ENCODE data around the gene GHRHR. TPM values are rescaled to one million over a fixed set of nuclear protein-coding genes. Genes with fewer than 3 reads are reported as not detected.

Gene GHRHR
- total and polyA plus RNA-seq, 10 of the 15 experiments (the other 5 are each of a cell fraction or from before 2014, with no cell fraction given), result not detected

GRCh38 chr7:31028417-31028992 is 64.8 kb downstream of the GHRHR start (continued):
- TF ChIP-seq CTCF (IDR thresholded peaks at IDR 0.05 in 2 of 3, conservative IDR thresholded peaks at IDR 0.05 in 1 of 3; ENCODE audit: control insufficient read depth in 2 of 3, extremely low read depth in 1 of 3, insufficient read depth in 1 of 3, low read depth in 3 of 3, low read length in 3 of 3) (no peak), NR2C1 (IDR thresholded peaks at IDR 0.05) (no peak), ZNF207 (IDR thresholded peaks at IDR 0.05; ENCODE audit: borderline replicate concordance) (no peak), BCLAF1 (IDR thresholded peaks at IDR 0.05) (no peak), POLR2A (IDR thresholded peaks at IDR 0.05; ENCODE audit: low read depth, low read length) (no peak)

Other genes with a start within 250 kb of the GHRHR start
- gene INMT, start 211.8 kb upstream of the GHRHR start, total RNA-seq (2014; rRNA removed), result not detected in 2 replicates
- gene INMT, start 211.8 kb upstream of the GHRHR start, total RNA-seq (2014; rRNA removed; fragmentation: Illumina TruSeq; extraction: Trizol), result not detected in 2 replicates
- 0.10 TPM in 1 of 2 replicates, not detected in the other for gene INMT, start 211.8 kb upstream of the GHRHR start, total RNA-seq (2021)
- gene INMT, start 211.8 kb upstream of the GHRHR start, polyA plus RNA-seq (2011; rRNA removed), result 0.03 TPM in 1 of 2 replicates, not detected in the other
- not detected in 2 replicates for gene INMT, start 211.8 kb upstream of the GHRHR start, polyA plus RNA-seq (2014; fragmentation: Illumina TruSeq; extraction: Trizol)
- not detected for gene INMT, start 211.8 kb upstream of the GHRHR start, polyA plus RNA-seq (2014; fragmentation: Nextera tagmentation; extraction: Ambion mirVana)
- gene INMT, start 211.8 kb upstream of the GHRHR start, polyA plus RNA-seq (2014; rRNA removed), result 0.20 TPM in 1 of 2 replicates, not detected in the other
- gene INMT, start 211.8 kb upstream of the GHRHR start, polyA plus RNA-seq (2016; fragmentation: Nextera tagmentation; extraction: Ambion mirVana), result not detected
- gene MINDY4, start 192.5 kb upstream of the GHRHR start, total RNA-seq (2014; rRNA removed), result 0.71 and 0.90 TPM in 2 replicates
- gene MINDY4, start 192.5 kb upstream of the GHRHR start, total RNA-seq (2014; rRNA removed; fragmentation: Illumina TruSeq; extraction: Trizol), result 0.55 and 0.67 TPM in 2 replicates
- 0.38 and 0.51 TPM in 2 replicates for gene MINDY4, start 192.5 kb upstream of the GHRHR start, total RNA-seq (2021)
- gene MINDY4, start 192.5 kb upstream of the GHRHR start, polyA plus RNA-seq (2011; rRNA removed), result 0.22 and 0.34 TPM in 2 replicates
- 0.52 and 0.72 TPM in 2 replicates for gene MINDY4, start 192.5 kb upstream of the GHRHR start, polyA plus RNA-seq (2014; fragmentation: Illumina TruSeq; extraction: Trizol)
- under 1 TPM; 0.10 to 0.15 TPM for gene MINDY4, start 192.5 kb upstream of the GHRHR start, polyA plus RNA-seq (2014; fragmentation: Nextera tagmentation; extraction: Ambion mirVana)
- gene MINDY4, start 192.5 kb upstream of the GHRHR start, polyA plus RNA-seq (2014; rRNA removed), result 0.42 and 0.48 TPM in 2 replicates
- gene MINDY4, start 192.5 kb upstream of the GHRHR start, polyA plus RNA-seq (2016; fragmentation: Nextera tagmentation; extraction: Ambion mirVana), result under 1 TPM; 0.31 to 0.48 TPM
- gene AQP1, start 52.1 kb upstream of the GHRHR start, total RNA-seq (2014; rRNA removed), result not detected in 2 replicates
- gene AQP1, start 52.1 kb upstream of the GHRHR start, total RNA-seq (2014; rRNA removed; fragmentation: Illumina TruSeq; extraction: Trizol), result not detected in 2 replicates
- gene AQP1, start 52.1 kb upstream of the GHRHR start, total RNA-seq (2021), result 0.64 and 0.72 TPM in 2 replicates
- 0.03 TPM in 1 of 2 replicates, not detected in the other for gene AQP1, start 52.1 kb upstream of the GHRHR start, polyA plus RNA-seq (2011; rRNA removed)
- not detected in 2 replicates for gene AQP1, start 52.1 kb upstream of the GHRHR start, polyA plus RNA-seq (2014; fragmentation: Illumina TruSeq; extraction: Trizol)
- not detected for gene AQP1, start 52.1 kb upstream of the GHRHR start, polyA plus RNA-seq (2014; fragmentation: Nextera tagmentation; extraction: Ambion mirVana)
- not detected in 2 replicates for gene AQP1, start 52.1 kb upstream of the GHRHR start, polyA plus RNA-seq (2014; rRNA removed)
- gene AQP1, start 52.1 kb upstream of the GHRHR start, polyA plus RNA-seq (2016; fragmentation: Nextera tagmentation; extraction: Ambion mirVana), result not detected
- gene ADCYAP1R1, start 88.4 kb downstream of the GHRHR start, total RNA-seq (2014; rRNA removed), result not detected in 2 replicates
- not detected in 2 replicates for gene ADCYAP1R1, start 88.4 kb downstream of the GHRHR start, total RNA-seq (2014; rRNA removed; fragmentation: Illumina TruSeq; extraction: Trizol)
- not detected in 2 replicates for gene ADCYAP1R1, start 88.4 kb downstream of the GHRHR start, total RNA-seq (2021)
- not detected in 2 replicates for gene ADCYAP1R1, start 88.4 kb downstream of the GHRHR start, polyA plus RNA-seq (2011; rRNA removed)
- gene ADCYAP1R1, start 88.4 kb downstream of the GHRHR start, polyA plus RNA-seq (2014; fragmentation: Illumina TruSeq; extraction: Trizol), result not detected in 2 replicates
- not detected for gene ADCYAP1R1, start 88.4 kb downstream of the GHRHR start, polyA plus RNA-seq (2014; fragmentation: Nextera tagmentation; extraction: Ambion mirVana)
- gene ADCYAP1R1, start 88.4 kb downstream of the GHRHR start, polyA plus RNA-seq (2014; rRNA removed), result not detected in 2 replicates
- not detected for gene ADCYAP1R1, start 88.4 kb downstream of the GHRHR start, polyA plus RNA-seq (2016; fragmentation: Nextera tagmentation; extraction: Ambion mirVana)

Data from GM12878 (cell line).